Measurements from ENCODE around the gene TEX35. TPM values are rescaled to one million over a fixed set of nuclear protein-coding genes. Genes with fewer than 3 reads are reported as not detected.

TEX35 gene
- total RNA-seq, 4 donors from 2014 or later, result 0.60 to 1.0 (median 1.0) TPM; not detected in 1

DNA sequence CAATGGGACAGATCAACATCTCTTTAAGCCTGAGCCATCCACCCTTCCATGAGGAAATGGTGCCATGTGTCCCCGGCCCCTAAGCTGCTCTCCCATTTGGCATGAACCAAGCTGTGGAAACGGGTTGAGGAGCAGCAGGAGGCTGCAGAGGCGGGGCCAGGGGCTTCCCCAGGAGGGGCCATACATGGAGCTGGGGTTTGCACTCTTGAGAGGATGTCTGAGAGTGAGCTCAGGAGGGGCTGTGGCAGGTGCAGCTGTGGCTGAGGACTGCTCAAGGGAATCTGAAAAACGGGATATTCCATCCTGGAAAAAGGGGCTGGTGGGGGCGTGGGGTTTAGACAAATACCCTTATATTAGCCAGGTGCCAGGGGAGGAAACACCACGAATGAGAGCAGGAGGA, 9.1 kb upstream of the TEX35 start:
- WGBS, result 89% methylated on average over 5 of the region's 6 CpGs
- H3K27ac ChIP-seq, result no peak overlapping the region
- no peak overlapping the region for H3K4me3 ChIP-seq
- TF ChIP-seq EP300 (IDR thresholded peaks at IDR 0.05) (no peak), POLR2A (IDR thresholded peaks at IDR 0.05) (no peak), POLR2AphosphoS5 (IDR thresholded peaks at IDR 0.05) (no peak)
- TF ChIP-seq, protein P1, sequence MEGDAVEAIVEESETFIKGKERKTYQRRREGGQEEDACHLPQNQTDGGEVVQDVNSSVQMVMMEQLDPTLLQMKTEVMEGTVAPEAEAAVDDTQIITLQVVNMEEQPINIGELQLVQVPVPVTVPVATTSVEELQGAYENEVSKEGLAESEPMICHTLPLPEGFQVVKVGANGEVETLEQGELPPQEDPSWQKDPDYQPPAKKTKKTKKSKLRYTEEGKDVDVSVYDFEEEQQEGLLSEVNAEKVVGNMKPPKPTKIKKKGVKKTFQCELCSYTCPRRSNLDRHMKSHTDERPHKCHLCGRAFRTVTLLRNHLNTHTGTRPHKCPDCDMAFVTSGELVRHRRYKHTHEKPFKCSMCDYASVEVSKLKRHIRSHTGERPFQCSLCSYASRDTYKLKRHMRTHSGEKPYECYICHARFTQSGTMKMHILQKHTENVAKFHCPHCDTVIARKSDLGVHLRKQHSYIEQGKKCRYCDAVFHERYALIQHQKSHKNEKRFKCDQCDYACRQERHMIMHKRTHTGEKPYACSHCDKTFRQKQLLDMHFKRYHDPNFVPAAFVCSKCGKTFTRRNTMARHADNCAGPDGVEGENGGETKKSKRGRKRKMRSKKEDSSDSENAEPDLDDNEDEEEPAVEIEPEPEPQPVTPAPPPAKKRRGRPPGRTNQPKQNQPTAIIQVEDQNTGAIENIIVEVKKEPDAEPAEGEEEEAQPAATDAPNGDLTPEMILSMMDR (IDR thresholded peaks at IDR 0.05), result no peak
- no peak for DNase-seq (ENCODE audit: low spot score in 2 of 2)
- no peaks in the 10 kb centered on the region for H3K9me3 ChIP-seq
- no peaks in the 10 kb centered on the region for H3K4me1 ChIP-seq
- H3K36me3 ChIP-seq, result no peaks in the 10 kb centered on the region
- no peaks in the 10 kb centered on the region for H3K27me3 ChIP-seq

DNA sequence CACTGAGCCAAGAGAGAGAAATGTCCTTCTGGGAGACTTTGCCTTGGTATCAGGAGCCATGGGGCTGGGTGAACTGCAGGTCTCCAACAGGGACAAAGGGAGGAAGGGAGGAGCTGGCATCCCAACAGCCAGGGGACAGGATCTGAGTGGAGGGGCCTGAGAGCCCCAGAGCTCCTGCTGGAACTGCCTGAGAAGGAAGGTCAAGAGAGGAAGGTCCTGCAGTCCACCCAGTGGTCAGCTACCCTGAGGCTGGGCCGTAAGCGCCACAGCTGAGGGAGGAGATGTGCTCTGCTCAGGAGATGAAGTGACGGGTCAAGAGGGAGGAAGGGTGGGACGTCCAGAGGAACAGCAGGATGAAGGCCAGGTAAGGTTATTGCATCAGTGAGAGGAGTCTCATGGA, 8.6 kb upstream of the TEX35 start:
- no peaks in the 10 kb centered on the region for H3K9me3 ChIP-seq
- no peak overlapping the region for H3K27ac ChIP-seq
- DNase-seq (ENCODE audit: low spot score in 2 of 2), result peak in 1 of 2 donors; percentile 17
- no peak for TF ChIP-seq POLR2A (IDR thresholded peaks at IDR 0.05)
- no peaks in the 10 kb centered on the region for H3K36me3 ChIP-seq
- H3K27me3 ChIP-seq, result no peaks in the 10 kb centered on the region
- WGBS, result 89% methylated on average over 4 of the region's 4 CpGs
- H3K4me1 ChIP-seq, result no peaks in the 10 kb centered on the region
- no peak overlapping the region for H3K4me3 ChIP-seq

DNA sequence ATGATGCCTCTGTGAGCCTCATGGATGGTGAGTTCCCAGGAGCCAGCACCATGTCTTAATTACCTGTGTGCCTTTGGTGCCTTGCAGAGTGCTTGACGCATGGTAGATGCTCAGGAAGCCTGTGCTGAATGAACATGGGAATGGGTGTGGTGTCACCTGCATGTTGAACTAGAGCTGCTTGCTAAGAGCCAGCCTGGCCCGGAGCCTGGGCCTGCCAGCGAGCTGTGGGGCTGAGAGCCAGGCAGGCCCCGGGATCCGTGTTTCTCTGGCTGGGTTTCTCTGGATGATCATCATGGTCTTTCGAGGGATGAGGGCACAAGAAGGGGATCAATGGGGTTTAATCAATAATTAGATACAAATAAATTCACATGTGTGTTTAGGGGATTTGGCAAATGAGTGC, 6.7 kb upstream of the TEX35 start:
- Histone ChIP-seq H3K27me3 (no peaks in the 10 kb centered on the region), H3K9me3 (no peaks in the 10 kb centered on the region), H3K27ac (no peak overlapping the region), H3K4me3 (no peak overlapping the region), H3K4me1 (no peaks in the 10 kb centered on the region), H3K36me3 (no peaks in the 10 kb centered on the region)
- WGBS, result 50% methylated on average over 6 of the region's 6 CpGs
- peak in 1 of 2 donors; percentile 55 for DNase-seq (ENCODE audit: low spot score in 2 of 2)
- TF ChIP-seq POLR2A (IDR thresholded peaks at IDR 0.05), result no peak
- TF ChIP-seq EP300 (IDR thresholded peaks at IDR 0.05), result no peak
- TF ChIP-seq POLR2AphosphoS5 (IDR thresholded peaks at IDR 0.05), result no peak
- TF ChIP-seq, protein P1 (IDR thresholded peaks at IDR 0.05), result no peak

DNA sequence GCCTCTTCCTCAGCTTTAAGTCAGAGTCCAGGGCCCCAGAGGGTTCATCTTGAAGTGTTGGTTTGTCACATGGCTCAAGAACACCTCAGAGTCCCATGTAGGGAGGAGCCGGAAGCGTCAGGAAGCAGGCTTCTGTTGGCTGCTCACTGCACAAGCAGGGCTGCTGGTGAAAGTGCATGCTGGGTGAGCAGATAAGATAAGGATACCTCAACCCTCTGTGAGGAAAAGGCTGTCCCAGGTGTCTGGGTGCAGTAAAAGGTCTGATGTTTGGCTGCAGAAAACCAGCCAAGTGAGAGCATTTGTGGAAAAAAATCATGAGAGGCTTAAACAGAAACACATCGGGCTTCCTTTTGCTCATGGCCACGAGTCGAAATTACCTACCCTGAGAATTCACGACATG, 6.2 kb upstream of the TEX35 start:
- peak in 1 of 2 donors; percentile 43 for DNase-seq (ENCODE audit: low spot score in 2 of 2)
- Histone ChIP-seq H3K4me3 (no peak overlapping the region), H3K4me1 (no peaks in the 10 kb centered on the region), H3K27me3 (no peaks in the 10 kb centered on the region), H3K36me3 (no peaks in the 10 kb centered on the region), H3K27ac (no peak overlapping the region), H3K9me3 (no peaks in the 10 kb centered on the region)
- no peak for TF ChIP-seq EP300 (IDR thresholded peaks at IDR 0.05)
- WGBS, result 69% methylated on average over 6 of the region's 6 CpGs

DNA sequence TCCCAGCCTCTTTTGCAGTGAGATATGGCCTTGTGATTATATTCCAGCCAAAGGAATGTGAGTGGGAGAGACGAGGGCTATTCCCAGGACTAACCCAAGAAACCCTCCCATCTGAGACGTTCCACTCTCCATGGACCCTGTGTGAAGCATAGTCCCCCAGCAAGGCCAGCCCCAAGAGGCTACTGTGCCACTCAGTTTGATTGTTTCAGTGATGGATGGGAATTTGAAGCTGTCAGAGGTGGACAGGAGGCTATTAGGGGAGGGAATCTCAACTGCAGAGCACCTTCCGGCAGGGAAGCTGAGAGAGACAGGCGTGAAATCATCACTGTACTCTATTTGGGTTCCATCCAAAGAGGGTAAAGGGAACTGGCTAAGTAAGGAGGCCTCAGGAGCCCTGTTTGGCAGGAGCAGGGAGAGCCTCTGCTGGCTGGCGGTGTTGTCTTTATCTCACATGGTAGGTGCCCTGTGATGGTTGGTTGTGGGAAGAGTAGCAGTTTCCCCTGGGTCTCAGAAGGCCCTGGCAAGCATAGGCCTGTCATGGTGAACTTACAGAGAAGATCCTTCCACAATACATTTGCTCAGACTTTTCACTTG, 3.4 kb upstream of the TEX35 start:
- WGBS, result 64% methylated on average over 5 of the region's 5 CpGs
- Histone ChIP-seq H3K27ac (no peak overlapping the region), H3K4me1 (peaks cover 15% of the 10 kb centered on the region), H3K27me3 (no peaks in the 10 kb centered on the region), H3K36me3 (no peaks in the 10 kb centered on the region), H3K4me3 (no peak overlapping the region), H3K9me3 (no peaks in the 10 kb centered on the region)
- TF ChIP-seq, protein P1 (IDR thresholded peaks at IDR 0.05), result no peak
- TF ChIP-seq POLR2AphosphoS5 (IDR thresholded peaks at IDR 0.05), result no peak
- no peak for TF ChIP-seq POLR2A (IDR thresholded peaks at IDR 0.05)
- TF ChIP-seq EP300 (IDR thresholded peaks at IDR 0.05), result no peak
- peak in 1 of 2 donors; percentile 33 for DNase-seq (ENCODE audit: low spot score in 2 of 2)

DNA sequence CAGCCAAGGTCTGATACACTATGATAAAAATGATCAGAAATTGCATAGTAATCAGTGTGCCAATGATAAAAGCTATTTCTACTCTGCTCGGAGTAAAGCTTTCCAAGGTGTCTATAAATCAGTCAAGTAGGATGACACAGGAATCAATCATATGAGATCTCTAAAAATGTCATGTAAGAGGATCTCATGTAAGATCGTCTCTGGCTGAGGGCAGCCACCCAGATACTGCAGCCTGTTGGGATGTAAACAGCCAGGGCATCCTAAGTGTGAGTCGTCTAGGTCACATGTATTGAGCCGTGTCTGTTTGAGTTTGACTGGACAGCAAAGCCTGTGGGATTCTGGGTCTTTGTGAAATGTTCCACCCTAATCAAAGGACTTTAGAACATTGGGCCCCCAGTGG, 2.8 kb upstream of the TEX35 start:
- Histone ChIP-seq H3K9me3 (no peaks in the 10 kb centered on the region), H3K4me1 (peaks cover 16% of the 10 kb centered on the region), H3K27ac (no peak overlapping the region), H3K36me3 (no peaks in the 10 kb centered on the region), H3K4me3 (no peak overlapping the region), H3K27me3 (no peaks in the 10 kb centered on the region)
- DNase-seq (ENCODE audit: low spot score in 2 of 2), result no peak
- WGBS, result 65% methylated on average over 4 of the region's 4 CpGs
- TF ChIP-seq EP300 (IDR thresholded peaks at IDR 0.05) (no peak), POLR2A (IDR thresholded peaks at IDR 0.05) (no peak), POLR2AphosphoS5 (IDR thresholded peaks at IDR 0.05) (no peak)
- TF ChIP-seq, protein P1 (IDR thresholded peaks at IDR 0.05), result no peak

Data from suprapubic skin (tissue), 4 donors.